HG03135 (cell line): ENCODE results near the gene ESYT3.
"Not testable (repeated sequence)": the region's sequence is repeated elsewhere in the genome, so short reads cannot be mapped to it uniquely, and the experiment has no call there.

ENCODE experiments used
- ATAC-seq: cut with Tn5 transposase; IDR thresholded peaks from one replicate; pipeline ENCODE4 v1.9.1; 2021; ENCODE audit warnings: mild to moderate bottlenecking, moderate library complexity; ENCODE audit not compliant: unreplicated experiment

Gene ESYT3

GRCh38 chr3:138408751-138409570 lies 25.5 kb upstream of the ESYT3 start:
- no peak for ATAC-seq

GRCh38 chr3:138412821-138413551 lies 21.4 kb upstream of the ESYT3 start:
- ATAC-seq: no peak

GRCh38 chr3:138416236-138416635 lies 18.2 kb upstream of the ESYT3 start:
- not testable (repeated sequence) for ATAC-seq

GRCh38 chr3:138417559-138417982 lies 16.8 kb upstream of the ESYT3 start:
- peak; percentile 60 for ATAC-seq

GRCh38 chr3:138418601-138419206 lies 15.7 kb upstream of the ESYT3 start:
- no peak for ATAC-seq

- ATAC-seq: no peak
These were observed 11.1 kb upstream of the ESYT3 start for GRCh38 chr3:138423316-138423715.

GRCh38 chr3:138424323-138424722 lies 10.1 kb upstream of the ESYT3 start:
- no peak for ATAC-seq

GRCh38 chr3:138426211-138426610 lies 8.2 kb upstream of the ESYT3 start:
- ATAC-seq: no peak

GRCh38 chr3:138426754-138427153 lies 7.7 kb upstream of the ESYT3 start:
- ATAC-seq: not testable (repeated sequence)

- no peak for ATAC-seq
These were observed 4.8 kb upstream of the ESYT3 start for GRCh38 chr3:138429665-138430064.

- ATAC-seq: no peak
These were observed 1.7 kb upstream of the ESYT3 start for GRCh38 chr3:138432576-138433240.

GRCh38 chr3:138433892-138434275 lies 532 bp upstream of the ESYT3 start:
- ATAC-seq: no peak

GRCh38 chr3:138434875-138435772 lies 708 bp downstream of the ESYT3 start:
- ATAC-seq: no peak

- ATAC-seq: no peak
These were observed 1.4 kb downstream of the ESYT3 start for GRCh38 chr3:138435840-138436239.

GRCh38 chr3:138437281-138437680 lies 2.9 kb downstream of the ESYT3 start:
- ATAC-seq: no peak

GRCh38 chr3:138438896-138439295 lies 4.5 kb downstream of the ESYT3 start:
- no peak for ATAC-seq

- no peak for ATAC-seq
These were observed 5.2 kb downstream of the ESYT3 start for GRCh38 chr3:138439646-138440045.

- no peak for ATAC-seq
These were observed 5.7 kb downstream of the ESYT3 start for GRCh38 chr3:138440121-138440521.

- no peak for ATAC-seq
These were observed 6.2 kb downstream of the ESYT3 start for GRCh38 chr3:138440596-138440995.

- no peak for ATAC-seq
These were observed 6.8 kb downstream of the ESYT3 start for GRCh38 chr3:138441256-138441655.
